Measurements from ENCODE around the gene FAXDC2.

GRCh38 chr5:154895606-154896561 lies 45.5 kb upstream of the FAXDC2 start:
- TF ChIP-seq EZH2 (IDR thresholded peaks at IDR 0.05) (no peak), CTCF (IDR thresholded peaks at IDR 0.05) (no peak), EZH2phosphoT487 (IDR thresholded peaks at IDR 0.05) (no peak)

Measured in neural progenitor cell (in vitro differentiated cells).